Sigmoid colon (tissue), 7 donors: ENCODE results near the gene CLEC16A. TPM values are rescaled to one million over a fixed set of nuclear protein-coding genes. Genes with fewer than 3 reads are reported as not detected.

Experiments used
- DNase-seq: peaks from one replicate; pipeline ENCODE4 v3.0.0-alpha.2; 2019
- H3K27ac ChIP-seq, 4 donors: fragments of 200-600 bp; sonication (generic); one replicate each; pipeline ENCODE4 v1.5.1; 2016 to 2019; ENCODE audit warnings: mild to moderate bottlenecking in 1 of 4
- H3K27me3 ChIP-seq, 3 donors: fragments of 200-600 bp; sonication (generic); one replicate each; pipeline ENCODE4 v1.5.1; 2019; ENCODE audit warnings: mild to moderate bottlenecking in 1 of 3
- H3K36me3 ChIP-seq, 4 donors: fragments of 200-600 bp; sonication (generic); one replicate each; pipeline ENCODE4 v1.5.1; 2016 to 2019
- H3K4me1 ChIP-seq, 4 donors: fragments of 200-600 bp; sonication (generic); one replicate each; pipeline ENCODE4 v1.5.1; 2017 to 2019
- H3K4me3 ChIP-seq, 4 donors: fragments of 200-600 bp; sonication (generic); one replicate each; pipeline ENCODE4 v1.5.1; 2017 to 2019; ENCODE audit warnings: mild to moderate bottlenecking in 2 of 4, moderate library complexity in 1 of 4
- H3K9me3 ChIP-seq, 4 donors: fragments of 200-600 bp in 3 of 4; sonication (generic) in 3 of 4; one replicate each; pipeline versions ENCODE4 v1.5.1 to v1.6.1; 2013 to 2019
- EP300 ChIP-seq, 4 donors: sonication (generic); formaldehyde crosslinking; IDR thresholded peaks; one replicate each; pipeline ENCODE4 v1.6.1; 2017; ENCODE audit warnings: antibody characterized with exemption in 4 of 4
- POLR2A ChIP-seq, 2 donors: fragments of 450-650 bp; IDR thresholded peaks; one replicate each; pipeline ENCODE4 v1.6.1; 2016; ENCODE audit warnings: antibody characterized with exemption in 2 of 2, mild to moderate bottlenecking in 2 of 2, moderate library complexity in 2 of 2
- POLR2AphosphoS5 ChIP-seq, 4 donors: sonication (generic); formaldehyde crosslinking; IDR thresholded peaks; one replicate each; pipeline ENCODE4 v1.6.1; 2017; ENCODE audit warnings: antibody characterized with exemption in 4 of 4
- WGBS, 2 donors: extraction: QIAGEN DNeasy Blood & Tissue Kit; methylation state at CpG; one replicate each; pipeline ENCODE4 v1.1.7; 2013; 5-methylcytosine and 5-hydroxymethylcytosine counted together
- intact Hi-C: fragments of 100-400 bp; cut with DNase I; formaldehyde crosslinking; loops from one replicate; pipeline ENCODE4 v1.15.1; 2023
- polyA plus RNA-seq, 3 donors: library from polyadenylated mRNA; stranded (reverse); fragments of 200-250 nt; gene quantifications; one replicate each; pipeline ENCODE4 v1.2.3, GENCODE V29; 2013
- total RNA-seq, 4 donors: library from RNA; depleted of rRNA; stranded (reverse); fragments of >200 nt; gene quantifications; one replicate each; pipeline ENCODE4 v1.1.0, GENCODE V29; 2016
- TF ChIP-seq, protein P1 (sequence below), 4 experiments: fragments of 450-650 bp in 3 of 4; fragments of 200-600 bp in 1 of 4; IDR thresholded peaks; one replicate each; pipeline ENCODE4 v1.5.1; 2016 to 2019; ENCODE audit warnings: antibody characterized with exemption in 4 of 4, mild to moderate bottlenecking in 3 of 4, moderate library complexity in 2 of 4
- donor health status: healthy with polysubstance abuse.
- donor health status: Bipolar disorder and iron deficiency.
- donor health status: healthy.

The CLEC16A gene
- total and polyA plus RNA-seq, 7 donors, result 9.6 to 35.2 (median 24.6) TPM

DNA sequence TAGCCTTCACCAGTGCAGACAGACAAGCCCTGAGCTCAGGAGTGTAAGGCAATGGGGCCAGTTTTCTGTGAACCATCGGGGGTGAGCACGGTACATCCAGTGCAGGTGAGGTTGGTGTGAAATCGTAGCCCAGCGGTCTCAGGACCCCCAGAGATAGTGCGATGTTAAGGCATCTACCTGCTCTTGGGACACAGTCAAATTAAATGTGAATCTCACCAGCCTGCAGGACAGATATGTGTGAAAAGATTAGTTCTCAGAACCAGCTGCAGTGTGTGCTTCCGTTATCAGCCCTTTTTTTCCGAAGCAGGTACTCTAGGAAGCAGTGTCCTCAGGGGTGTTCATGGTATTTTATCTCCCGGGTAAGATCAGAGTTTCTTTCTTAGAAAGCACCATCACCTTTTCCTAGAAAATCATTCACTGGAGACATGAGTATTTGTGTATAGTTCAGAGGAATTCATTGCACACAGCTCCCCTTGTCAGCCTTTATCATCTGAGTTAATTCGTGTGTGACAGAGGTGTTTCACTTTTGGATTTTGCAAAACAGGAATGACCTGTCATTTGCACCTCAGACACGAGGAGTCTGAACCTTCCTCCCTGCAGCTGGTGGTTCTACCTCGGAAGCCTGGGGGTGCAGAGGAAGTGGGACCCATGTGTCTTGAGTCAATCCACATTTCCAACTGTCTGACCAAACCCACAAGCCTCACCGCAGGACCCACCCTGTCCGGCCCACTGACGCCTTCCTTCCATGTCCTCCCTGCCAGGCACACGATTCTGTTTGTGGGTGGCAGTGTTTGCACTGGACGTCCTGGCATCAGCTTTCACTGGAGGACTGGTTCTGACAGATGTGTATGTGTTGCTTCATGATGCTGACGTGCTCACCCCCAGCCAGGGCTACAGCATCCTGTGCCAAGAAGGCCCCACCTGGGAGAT lies 107.8 kb downstream of the CLEC16A start:
- H3K27me3 ChIP-seq, result no peaks in the 10 kb centered on the region
- intact Hi-C loops, result no loop called here
- DNase-seq, result peak; percentile 44
- H3K36me3 ChIP-seq, result peaks cover 0 to 27% (median 7%) of the 10 kb centered on the region in 4 donors
- WGBS, 2 donors, result 63 to 86% methylated on average over 17 of the region's 17 CpGs
- H3K27ac ChIP-seq, result no peak overlapping the region
- H3K4me1 ChIP-seq, result peaks cover 0 to 12% (median 10%) of the 10 kb centered on the region in 4 donors
- no peak overlapping the region for H3K4me3 ChIP-seq
- H3K9me3 ChIP-seq, result no peaks in the 10 kb centered on the region
- TF ChIP-seq, protein P1, sequence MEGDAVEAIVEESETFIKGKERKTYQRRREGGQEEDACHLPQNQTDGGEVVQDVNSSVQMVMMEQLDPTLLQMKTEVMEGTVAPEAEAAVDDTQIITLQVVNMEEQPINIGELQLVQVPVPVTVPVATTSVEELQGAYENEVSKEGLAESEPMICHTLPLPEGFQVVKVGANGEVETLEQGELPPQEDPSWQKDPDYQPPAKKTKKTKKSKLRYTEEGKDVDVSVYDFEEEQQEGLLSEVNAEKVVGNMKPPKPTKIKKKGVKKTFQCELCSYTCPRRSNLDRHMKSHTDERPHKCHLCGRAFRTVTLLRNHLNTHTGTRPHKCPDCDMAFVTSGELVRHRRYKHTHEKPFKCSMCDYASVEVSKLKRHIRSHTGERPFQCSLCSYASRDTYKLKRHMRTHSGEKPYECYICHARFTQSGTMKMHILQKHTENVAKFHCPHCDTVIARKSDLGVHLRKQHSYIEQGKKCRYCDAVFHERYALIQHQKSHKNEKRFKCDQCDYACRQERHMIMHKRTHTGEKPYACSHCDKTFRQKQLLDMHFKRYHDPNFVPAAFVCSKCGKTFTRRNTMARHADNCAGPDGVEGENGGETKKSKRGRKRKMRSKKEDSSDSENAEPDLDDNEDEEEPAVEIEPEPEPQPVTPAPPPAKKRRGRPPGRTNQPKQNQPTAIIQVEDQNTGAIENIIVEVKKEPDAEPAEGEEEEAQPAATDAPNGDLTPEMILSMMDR (IDR thresholded peaks at IDR 0.05), result no peak
- TF ChIP-seq EP300 (IDR thresholded peaks at IDR 0.05), result no peak
- TF ChIP-seq POLR2A (IDR thresholded peaks at IDR 0.05), result no peak
- TF ChIP-seq POLR2AphosphoS5 (IDR thresholded peaks at IDR 0.05), result no peak

DNA sequence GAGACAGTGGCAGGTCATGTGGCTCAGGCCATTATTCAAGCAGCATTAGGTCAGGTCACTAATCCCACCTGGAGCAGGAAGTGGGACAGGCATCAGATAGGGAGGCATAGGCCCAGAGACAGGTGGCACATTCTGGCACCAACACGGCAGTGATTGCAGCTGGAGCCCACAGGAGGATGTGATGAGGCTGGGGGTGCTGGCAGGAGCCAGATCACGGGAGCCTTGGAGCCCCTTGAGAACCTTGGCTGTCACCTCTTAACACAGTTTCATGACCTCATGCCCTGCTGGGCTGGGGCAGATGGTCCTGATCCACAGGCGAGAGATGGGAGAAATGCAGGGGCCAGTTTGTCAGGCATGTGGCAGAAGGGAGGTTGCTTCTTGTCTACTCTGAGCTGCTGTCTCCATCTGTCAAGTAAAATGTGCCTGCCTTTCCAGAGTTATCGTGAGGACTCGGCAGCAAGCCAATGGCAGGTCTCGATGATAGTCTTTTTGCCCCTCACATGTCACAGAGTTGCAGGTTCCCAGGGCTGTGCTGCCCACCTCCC lies 109.6 kb downstream of the CLEC16A start:
- Histone ChIP-seq H3K27me3 (no peaks in the 10 kb centered on the region), H3K4me1 (no peaks in the 10 kb centered on the region), H3K4me3 (no peak overlapping the region), H3K36me3 (peaks cover 0 to 27% (median 4%) of the 10 kb centered on the region in 4 donors), H3K9me3 (no peaks in the 10 kb centered on the region), H3K27ac (no peak overlapping the region)
- DNase-seq, result peak; percentile 50
- 92 to 94% methylated on average over 6 of the region's 6 CpGs for WGBS, 2 donors
- intact Hi-C loops, result no loop called here
- TF ChIP-seq EP300 (IDR thresholded peaks at IDR 0.05), result no peak
- TF ChIP-seq POLR2A (IDR thresholded peaks at IDR 0.05), result no peak
- TF ChIP-seq, protein P1 (IDR thresholded peaks at IDR 0.05), result no peak
- no peak for TF ChIP-seq POLR2AphosphoS5 (IDR thresholded peaks at IDR 0.05)

DNA sequence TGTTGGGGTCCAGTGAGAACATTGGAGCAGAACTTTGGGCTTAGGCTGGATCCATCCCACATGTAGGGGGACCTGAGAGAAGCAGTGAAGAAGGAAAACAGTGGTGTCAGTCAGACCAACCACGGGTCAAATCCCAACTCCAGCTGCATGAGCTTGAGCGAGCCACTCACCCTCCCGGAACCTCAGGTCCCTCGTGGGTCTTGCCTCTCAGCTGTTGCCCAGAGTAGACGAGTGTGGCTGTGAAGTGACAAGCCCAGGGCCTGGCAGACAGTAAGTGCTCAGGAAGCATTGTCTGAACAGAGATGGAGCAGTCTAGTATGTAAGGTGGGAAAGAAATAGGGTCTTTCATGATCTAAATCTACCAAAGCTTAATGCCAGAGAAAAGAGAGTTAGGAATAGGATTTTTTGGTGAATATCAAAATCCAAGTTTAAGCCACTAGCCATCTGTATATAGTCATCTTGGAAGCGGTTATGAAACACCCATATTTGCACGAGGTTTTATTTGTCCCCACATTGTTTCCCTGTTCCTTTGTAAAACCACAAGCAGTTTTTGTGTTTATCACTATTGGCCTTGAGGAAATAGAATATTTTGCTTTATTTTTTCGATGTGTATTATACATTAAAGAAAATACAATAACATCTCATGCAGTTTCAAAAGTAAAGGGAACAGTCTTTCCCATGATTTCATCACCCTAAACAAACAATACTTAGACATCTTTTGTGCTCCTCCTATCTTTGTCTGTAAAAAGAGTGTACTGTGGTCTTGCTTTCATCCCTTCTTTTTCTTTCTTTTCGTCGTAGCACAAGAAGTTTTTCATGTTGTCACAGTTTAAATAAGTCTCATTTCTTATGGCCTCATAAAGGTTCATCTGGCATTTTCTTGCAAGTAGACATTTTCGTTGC lies 112.0 kb downstream of the CLEC16A start:
- TF ChIP-seq, protein P1 (IDR thresholded peaks at IDR 0.05), result no peak
- no peak for TF ChIP-seq POLR2A (IDR thresholded peaks at IDR 0.05)
- TF ChIP-seq POLR2AphosphoS5 (IDR thresholded peaks at IDR 0.05), result no peak
- no peak for TF ChIP-seq EP300 (IDR thresholded peaks at IDR 0.05)
- no peaks in the 10 kb centered on the region for H3K9me3 ChIP-seq
- no peaks in the 10 kb centered on the region for H3K4me1 ChIP-seq
- H3K27ac ChIP-seq, result no peak overlapping the region
- peak; percentile 30 for DNase-seq
- peaks cover 3 to 34% (median 9%) of the 10 kb centered on the region in 4 donors for H3K36me3 ChIP-seq
- H3K4me3 ChIP-seq, result no peak overlapping the region
- no peaks in the 10 kb centered on the region for H3K27me3 ChIP-seq
- 79 to 82% methylated on average over 11 of the region's 11 CpGs for WGBS, 2 donors
- intact Hi-C loops, result no loop called here

DNA sequence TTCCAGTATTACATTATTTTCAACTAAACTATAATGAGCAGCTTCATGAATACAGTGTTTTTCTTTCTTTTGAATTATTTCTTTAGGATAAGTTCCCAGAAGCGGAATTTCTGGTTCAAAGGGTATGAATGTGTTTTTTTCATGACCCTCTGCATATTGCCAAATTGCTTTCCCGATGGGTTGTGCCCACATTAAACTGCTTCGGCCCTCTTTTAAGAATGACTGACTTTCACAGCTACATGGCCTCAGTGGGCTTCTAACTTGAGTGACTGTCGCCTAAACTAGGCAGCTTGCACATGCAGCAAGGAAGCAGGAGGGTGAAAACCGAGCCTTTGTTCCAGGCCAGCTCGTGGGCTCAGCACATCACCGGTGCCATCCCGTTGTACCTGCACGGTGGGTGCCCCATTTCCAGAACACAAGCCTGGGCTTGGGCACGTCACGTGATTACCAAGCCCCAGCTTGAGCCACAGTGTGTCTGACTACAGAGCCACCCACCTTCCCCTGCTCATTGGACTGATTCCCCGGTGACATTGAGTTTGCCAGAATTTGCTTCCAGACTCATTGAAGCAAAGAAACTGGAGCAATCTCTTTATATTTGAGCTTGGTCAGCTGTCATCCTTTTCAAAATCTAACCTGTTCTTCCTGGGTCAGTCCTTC lies 112.8 kb downstream of the CLEC16A start:
- intact Hi-C loops, result no loop called here
- peak; percentile 63 for DNase-seq
- H3K9me3 ChIP-seq, result no peaks in the 10 kb centered on the region
- no peak overlapping the region for H3K4me3 ChIP-seq
- H3K4me1 ChIP-seq, result no peaks in the 10 kb centered on the region
- no peaks in the 10 kb centered on the region for H3K27me3 ChIP-seq
- 96 to 97% methylated on average over 12 of the region's 12 CpGs for WGBS, 2 donors
- TF ChIP-seq EP300 (IDR thresholded peaks at IDR 0.05) (no peak), POLR2A (IDR thresholded peaks at IDR 0.05) (no peak), POLR2AphosphoS5 (IDR thresholded peaks at IDR 0.05) (no peak)
- TF ChIP-seq, protein P1 (IDR thresholded peaks at IDR 0.05), result no peak
- H3K36me3 ChIP-seq, result peaks cover 3 to 34% (median 7%) of the 10 kb centered on the region in 4 donors
- no peak overlapping the region for H3K27ac ChIP-seq
